ENCODE results near the gene GLRA3.
A peak's percentile ranks its signal among the peaks of the same experiment; 100 is the strongest.
"Not testable (repeated sequence)": the region's sequence is repeated elsewhere in the genome, so short reads cannot be mapped to it uniquely, and the experiment has no call there.

Gene GLRA3

DNA sequence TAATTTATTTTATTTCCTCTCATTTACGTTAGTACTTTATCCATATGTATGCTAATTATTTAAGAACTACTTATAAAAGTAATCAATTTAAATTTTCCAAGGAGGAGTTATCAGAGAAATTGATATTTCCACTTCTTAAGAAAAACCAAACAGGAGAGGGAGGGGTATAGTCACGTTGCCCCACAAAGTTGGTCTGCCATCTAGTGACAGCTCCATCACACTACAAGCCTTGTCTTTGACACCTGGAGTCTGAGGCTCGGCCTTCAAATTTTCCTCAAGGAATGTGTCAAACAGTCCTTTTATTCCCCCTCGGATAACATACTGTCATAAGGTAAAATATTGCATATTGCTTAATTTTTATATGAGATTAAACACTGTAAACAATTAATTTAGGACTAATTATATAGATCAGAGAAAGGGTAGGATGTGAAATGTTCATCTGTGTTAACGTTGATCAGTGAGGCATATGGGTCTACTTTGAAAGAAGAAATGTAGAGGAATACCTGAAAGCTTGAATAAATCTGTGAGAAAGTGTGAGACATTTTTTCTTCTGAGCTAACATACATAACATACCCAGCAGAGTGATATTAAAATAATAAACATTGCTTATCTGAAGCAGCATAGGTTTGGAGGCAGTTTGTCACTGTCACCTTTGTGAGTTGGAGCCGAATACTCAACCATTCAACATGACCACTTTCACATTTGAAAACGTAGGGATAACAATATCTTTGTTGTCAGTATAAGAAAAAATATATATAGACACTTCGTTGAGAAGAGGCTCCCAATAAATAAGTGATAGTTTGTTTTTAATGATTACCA, 114.4 kb downstream of the GLRA3 start:
- DNase-seq (ENCODE audit: low read depth), result peak; percentile 9

- no peak for DNase-seq (ENCODE audit: low read depth)
These were observed 115.2 kb downstream of the GLRA3 start for GRCh38 chr4:174713821-174714220.

DNA sequence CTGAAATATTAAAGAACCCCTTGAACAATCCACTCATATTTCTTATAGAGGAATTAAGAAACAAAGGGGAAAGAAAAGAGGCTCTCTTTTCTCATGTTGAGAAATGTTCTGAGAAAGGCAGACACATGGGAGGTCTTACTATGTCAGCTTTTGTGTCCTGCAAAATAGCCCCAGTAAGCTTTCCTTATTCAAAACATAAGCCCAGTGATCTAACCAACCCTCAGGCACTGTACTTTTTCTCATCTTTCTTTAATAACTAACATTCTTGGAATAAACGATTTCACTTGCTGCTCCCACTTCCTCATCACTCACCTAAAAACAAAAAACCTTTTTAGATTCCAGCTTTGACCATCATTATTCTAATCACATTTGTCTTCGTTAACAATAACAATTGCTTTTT, 115.9 kb downstream of the GLRA3 start:
- DNase-seq (ENCODE audit: low read depth), result no peak

- no peak for DNase-seq (ENCODE audit: low read depth)
These were observed 119.5 kb downstream of the GLRA3 start for GRCh38 chr4:174709526-174709925.

DNA sequence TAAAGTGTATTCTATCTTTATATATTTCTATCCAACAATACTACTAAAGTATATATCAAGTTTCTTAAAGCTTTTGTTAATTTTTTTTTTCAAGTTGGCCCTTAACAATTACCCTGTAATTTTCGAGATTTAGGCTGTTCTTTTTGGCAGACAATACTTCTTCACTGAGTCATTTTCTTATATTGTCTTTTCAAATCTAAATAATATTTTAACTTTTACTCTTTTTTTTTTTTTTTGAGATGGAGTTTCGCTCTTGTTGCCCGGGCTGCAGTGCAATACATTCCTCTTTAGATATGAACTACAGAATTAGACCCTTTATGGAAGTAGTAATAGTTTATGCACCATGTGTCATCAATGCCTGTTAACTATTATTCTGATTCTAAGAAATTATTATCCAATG, 120.7 kb downstream of the GLRA3 start:
- no peak for DNase-seq (ENCODE audit: low read depth)

DNA sequence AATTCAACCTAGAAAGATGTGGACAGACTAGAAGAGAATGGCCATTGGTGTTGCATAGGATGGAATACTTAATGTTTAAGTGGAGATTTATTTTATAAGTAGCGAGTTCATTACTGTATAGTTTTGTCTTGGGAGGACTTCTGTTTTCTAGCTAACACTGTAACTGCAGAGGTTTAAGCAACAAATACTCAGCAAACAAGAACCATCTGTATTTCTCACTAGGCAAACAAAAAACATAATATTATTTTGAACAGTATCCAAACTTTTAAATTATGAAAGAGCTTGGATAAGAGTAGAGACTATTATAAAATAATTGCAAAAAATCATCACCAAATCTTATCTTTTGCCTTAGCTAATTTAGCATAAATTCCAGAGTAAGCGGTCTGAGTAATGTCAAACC, 121.1 kb downstream of the GLRA3 start:
- no peak for DNase-seq (ENCODE audit: low read depth)

DNA sequence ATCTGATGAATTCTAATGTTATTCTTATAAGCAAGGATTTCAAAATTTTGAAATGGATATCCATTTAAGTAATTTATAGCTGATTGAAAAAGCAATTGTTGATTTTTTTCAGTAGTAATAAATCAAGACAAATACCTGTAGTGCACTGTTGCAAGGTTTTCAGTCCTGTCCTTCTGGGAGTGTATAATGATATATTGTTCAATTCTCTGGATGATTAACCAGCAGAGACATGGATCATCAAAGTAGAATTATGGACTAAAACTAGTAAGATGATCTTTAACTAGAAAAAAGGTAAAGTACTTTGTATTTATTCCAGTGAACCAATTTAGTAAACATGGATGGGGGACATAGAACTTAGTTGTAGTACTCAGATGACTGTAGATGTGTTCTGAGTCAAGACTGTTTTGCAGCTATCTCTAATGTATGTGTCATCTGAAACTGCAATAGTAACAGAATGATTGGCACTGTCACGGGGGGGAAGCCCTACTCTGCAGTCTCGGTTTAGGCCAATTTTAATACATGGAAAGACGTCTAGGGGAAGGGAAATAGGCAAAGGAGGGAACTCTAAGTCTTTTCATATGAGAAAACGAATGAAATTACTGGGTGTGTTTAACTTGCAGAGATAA, 121.9 kb downstream of the GLRA3 start:
- DNase-seq (ENCODE audit: low read depth), result no peak

DNA sequence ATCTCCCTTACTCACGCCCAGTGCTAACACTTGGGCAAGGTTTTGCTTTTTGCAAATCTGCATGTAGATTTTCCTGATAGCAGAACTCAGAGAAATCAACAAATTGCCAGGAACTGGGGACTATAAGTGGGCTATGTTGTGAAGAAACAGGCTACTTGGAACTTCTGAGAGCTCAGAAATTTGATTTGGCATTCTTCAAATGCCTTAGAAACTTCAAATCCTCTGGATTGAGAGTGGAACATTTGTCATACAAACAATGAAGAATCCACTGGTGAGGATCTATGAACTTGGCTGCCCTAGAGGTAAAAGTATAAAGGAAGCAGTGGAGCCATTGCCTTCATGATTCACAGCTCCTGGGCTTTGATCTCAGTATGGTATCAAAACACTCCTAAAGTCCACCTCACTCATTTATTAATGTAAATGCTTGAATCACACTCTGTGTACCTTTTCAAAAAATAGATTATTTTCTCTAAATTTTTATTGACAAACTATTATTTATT, 126.0 kb downstream of the GLRA3 start:
- DNase-seq (ENCODE audit: low read depth), result no peak

DNA sequence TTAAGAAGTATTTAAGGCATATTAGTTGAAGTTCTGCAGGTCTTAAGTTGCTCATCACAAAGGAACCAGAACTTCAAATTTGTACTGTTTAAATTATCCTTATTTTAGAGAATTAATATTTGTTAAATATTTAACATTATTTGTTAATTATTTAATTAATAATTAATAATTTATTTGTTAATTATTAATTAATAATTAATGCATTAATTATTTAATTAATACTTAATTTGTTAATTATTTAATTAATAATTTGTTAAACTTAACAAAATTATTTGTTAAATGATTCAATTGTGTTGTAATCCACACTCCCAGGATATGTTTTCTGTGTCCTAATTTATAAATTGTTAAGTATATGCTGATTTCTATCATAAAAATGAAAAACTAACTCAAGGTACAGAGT, 129.4 kb downstream of the GLRA3 start:
- DNase-seq (ENCODE audit: low read depth), result no peak

- no peak for DNase-seq (ENCODE audit: low read depth)
These were observed 131.2 kb downstream of the GLRA3 start for GRCh38 chr4:174697896-174698295.

DNA sequence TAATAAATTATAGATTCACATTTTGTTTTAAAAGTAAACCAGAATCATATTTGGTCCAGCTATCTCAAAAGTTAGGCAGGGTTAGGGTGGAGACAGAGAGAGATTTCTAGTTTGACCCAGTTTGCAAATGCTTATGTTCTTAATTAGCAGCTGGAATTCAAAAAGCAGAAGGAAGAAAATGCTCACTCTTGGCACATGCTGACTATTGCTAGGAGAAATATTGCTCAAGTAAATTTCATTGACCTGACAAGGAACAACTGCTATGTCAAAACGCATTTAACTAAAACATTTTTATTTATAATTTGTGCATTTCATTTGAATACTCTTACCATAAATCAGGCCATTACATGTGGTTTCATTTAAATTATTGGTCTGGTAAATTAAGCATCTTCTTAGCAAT, 131.8 kb downstream of the GLRA3 start:
- DNase-seq (ENCODE audit: low read depth), result no peak

DNA sequence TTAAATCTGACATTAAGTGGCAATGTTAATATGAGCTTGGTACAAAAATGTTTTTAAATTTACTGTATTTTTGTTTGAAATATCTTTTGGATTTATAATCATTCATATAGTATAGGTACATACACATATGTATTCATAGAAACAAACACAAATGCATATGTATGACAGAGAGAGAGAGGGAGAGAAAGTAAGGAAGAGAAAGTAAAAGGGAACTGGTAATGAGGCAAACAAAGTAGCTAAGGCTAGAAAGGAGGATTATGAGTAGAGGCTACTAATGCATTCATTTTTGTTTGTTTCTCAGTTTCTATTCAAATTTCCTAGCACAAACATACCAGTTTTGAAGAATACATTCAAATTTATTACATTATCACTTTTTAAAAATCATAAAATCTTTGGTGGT, 132.4 kb downstream of the GLRA3 start:
- no peak for DNase-seq (ENCODE audit: low read depth)

DNA sequence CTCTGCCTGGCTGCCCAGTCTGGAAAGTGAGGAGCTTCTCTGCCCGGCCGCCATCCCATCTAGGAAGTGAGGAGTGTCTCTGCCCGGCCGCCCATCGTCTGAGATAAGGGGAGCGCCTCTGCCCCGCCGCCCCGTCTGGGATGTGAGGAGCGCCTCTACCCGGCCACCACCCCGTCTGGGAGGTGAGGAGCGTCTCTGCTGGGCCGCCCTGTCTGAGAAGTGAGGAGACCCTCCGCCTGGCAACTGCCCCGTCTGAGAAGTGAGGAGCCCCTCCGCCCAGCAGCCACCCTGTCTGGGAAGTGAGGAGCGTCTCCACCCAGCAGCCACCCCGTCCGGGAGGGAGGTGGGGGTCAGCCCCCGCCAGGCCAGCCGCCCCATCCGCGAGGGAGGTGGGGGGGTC, 137.2 kb downstream of the GLRA3 start:
- DNase-seq (ENCODE audit: low read depth), result not testable (repeated sequence)

GRCh38 chr4:174690665-174691064, 138.4 kb downstream of the GLRA3 start:
- no peak for DNase-seq (ENCODE audit: low read depth)

- no peak for DNase-seq (ENCODE audit: low read depth)
These were observed 139.4 kb downstream of the GLRA3 start for GRCh38 chr4:174689618-174690017.

DNA sequence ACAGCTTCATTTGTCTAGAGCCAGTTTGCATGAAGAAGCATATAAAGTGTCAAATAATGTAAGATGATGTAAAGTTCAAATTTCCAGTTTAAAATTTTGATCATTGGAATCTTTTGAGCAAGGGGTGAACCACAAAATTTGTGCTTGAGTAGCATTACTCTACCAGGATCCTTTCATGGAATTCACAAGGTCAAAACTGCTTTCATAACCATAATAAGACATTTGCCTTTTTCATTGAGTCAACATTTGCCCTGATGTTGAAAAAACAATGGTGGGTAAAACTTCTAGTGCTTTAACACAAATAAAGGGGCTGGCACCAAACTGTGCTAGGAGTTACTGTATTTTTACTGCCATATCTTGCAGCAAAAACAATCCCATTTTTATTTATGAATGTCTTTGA, 142.2 kb downstream of the GLRA3 start:
- no peak for DNase-seq (ENCODE audit: low read depth)

DNA sequence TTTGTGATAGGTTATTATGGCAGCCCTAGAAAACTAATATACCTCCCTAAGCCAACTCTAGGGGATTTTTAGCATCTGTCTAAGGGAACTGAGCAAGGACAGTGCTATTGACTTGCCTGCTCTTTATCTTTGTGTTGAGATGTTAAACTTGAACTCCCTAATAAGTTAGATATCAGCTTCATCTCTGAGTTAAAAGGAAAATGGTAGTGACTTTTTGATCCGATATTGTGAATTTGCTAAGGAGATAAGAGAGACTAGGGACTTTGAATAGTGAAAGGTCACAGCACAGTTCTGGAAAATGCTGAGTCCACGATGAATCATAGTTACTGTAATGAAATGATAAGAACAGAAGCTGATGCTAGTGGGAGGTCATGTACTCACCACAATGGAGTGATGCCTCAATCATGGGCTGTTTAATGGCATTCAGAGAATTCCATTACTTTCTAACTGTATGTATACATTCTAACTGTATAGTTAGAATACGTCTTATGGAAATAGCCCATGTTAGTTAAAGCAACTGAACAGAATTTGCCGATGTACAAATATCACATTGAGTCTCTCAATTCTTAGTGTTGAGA, 147.2 kb downstream of the GLRA3 start:
- no peak for DNase-seq (ENCODE audit: low read depth)

DNA sequence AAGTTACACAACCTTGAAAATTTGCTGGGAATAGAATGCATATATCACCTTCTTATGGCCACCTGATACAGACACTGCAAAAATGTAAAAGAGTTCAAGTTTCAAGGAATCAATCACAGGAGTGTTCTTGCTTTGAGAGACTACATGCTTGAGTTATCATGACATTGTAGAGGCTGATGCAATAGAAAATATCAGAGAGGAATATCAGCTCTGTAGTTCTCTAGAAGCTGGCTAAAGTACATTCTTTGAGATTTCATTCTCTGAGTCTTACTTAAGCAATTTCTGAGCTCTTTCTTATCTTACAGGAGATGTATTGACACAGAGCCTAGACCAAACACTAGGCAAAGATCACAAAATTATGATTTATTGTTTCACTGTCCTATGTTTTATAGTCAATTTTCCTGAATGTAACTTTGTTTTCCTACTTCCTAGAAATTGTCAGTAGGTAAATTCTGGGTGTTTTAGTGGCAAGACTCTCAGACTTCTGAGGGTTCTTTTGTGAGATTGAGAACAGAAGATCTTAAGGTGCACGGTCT, 154.7 kb downstream of the GLRA3 start:
- no peak for DNase-seq (ENCODE audit: low read depth)

DNA sequence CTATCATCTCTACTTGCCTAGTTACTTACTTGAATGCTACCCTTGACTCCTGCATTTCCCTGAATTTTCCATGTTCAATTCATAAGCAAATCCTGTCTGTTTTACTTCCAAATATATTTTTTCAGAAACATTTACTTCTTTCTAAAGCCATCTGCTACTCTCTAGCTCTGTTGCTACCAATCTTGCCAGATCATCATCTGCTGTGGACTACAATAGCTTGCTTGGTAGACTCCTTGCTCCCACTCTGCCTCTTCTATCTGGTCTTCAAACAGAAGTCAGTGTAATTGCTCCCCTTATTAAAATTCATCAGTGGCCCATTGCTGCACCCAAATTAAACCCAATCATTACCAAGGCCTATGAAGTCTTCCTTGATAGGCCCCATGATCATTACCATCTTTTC, 155.2 kb downstream of the GLRA3 start:
- DNase-seq (ENCODE audit: low read depth), result no peak

DNA sequence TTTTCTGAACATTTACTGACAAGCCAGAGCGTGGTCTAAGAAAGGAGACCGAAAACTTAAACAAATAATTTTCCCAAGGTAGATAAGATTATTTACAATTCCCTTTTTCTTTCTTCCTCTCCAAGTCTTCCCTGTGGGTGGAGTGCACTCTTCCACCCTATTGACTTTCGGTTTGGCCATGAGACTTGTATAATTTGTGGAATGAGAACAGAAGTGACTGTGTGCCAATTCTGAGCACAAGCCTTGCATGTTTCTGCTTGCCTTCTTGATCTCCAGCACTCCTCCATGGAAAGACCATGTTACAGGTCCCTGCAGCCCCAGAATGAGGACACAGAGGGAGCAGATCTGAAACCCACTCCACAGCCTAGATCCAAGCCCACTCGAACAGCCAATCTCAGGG, 156.8 kb downstream of the GLRA3 start:
- no peak for DNase-seq (ENCODE audit: low read depth)

DNA sequence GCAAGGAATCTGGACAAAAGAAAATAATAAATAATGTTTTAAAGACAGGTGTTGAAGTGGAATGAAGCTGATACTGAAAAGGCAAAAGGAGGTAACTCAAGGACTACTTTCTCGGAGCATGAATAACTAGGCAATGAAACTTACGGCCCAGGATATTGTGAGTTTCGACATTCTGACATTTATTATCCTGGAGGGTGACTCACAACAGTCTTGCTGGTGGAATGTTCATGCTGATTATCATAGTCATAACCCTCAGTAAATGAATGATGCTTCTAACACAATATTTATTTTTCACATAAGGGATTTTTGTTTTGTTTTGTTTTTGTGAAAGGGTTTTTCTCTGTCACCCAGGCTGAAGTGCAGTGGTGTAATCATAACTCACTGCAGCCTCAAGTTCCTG, 159.8 kb downstream of the GLRA3 start:
- peak; percentile 45 for DNase-seq (ENCODE audit: low read depth)

DNA sequence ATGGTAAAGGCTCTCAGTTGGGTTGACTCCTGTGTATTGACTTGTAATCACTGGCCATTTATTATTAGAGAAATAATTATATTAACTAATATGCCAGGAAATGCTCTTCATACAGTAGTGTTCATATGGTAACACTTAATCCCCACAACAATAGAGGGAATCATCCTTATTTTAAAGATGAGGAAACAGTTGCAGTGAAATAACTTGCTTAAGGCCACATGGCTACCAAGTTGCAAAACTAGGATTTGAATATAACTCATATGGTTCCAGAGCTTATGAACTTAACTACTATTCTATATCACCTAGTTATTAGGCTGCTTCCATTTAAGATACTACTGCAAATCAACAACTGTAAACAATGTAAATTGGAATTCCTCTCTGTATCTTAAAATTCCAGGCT, 163.2 kb downstream of the GLRA3 start:
- DNase-seq (ENCODE audit: low read depth), result no peak

- no peak for DNase-seq (ENCODE audit: low read depth)
These were observed 165.8 kb downstream of the GLRA3 start for GRCh38 chr4:174663216-174663615.

All from HS-27A (cell line).